ENCODE results near the gene CFL1.

Gene CFL1

DNA sequence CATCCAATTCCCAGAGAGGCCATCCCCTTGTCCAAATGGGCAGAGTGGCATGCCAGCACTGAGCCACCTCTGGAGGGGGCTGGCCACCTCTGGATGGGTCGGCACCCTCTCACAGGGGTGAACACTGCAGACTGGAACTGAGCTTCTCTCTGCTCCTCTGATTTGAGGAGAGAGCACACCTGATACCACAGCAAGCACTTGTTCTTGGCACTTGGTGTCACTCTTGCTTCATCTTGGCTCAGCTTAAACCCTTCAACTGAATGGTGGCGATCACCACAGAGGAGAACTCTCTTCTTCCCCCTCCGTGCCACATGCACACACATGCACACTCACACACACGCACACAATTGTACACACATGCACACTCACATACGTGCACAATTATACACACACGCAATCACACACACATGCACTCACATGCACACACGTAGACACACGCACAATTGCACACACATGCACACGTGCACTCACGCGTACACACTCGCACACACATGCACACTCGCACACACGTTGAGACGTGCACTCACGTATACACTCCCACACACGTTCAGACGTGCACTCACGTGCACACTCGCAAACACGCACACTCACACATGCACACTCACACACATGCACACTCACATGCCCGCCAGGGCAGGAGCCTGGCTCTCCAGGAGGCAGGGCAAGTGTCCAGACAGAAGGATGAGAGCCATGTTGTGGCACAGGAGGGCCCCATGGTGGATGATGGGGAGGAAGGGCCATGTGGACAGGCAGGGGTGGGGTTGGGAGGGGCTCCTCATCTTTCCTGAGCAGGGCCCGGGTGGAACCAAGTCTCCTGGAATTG is 47.7 kb downstream of the CFL1 start:
- no peak overlapping the region for H3K4me3 ChIP-seq (ENCODE audit: low read length)
- WGBS (ENCODE audit: insufficient coverage, insufficient read length) = no CpG with 5 or more reads among the region's 23 CpGs

DNA sequence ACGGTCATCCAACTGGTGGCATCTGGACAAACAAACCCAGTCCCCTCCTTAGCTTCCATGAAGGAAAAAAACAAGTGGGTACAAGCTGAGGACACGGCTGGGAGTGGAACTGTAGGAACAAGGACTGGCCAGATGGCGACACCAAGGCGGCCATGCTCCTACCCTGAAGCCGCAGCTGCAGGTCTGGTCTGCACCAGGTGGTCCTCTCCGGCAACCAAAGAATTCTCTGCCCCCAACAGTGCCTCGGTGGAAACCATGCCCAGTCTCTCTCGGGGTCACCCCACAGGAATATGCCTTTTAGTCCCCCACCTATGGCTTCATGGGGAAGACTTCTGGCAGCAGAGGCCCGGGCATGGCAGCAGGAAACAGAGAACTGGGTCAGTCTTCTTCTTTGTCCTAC is 48.5 kb downstream of the CFL1 start:
- DNase-seq (ENCODE audit: low read depth, low spot score) = no peak
- no CpG with 5 or more reads among the region's 9 CpGs for WGBS (ENCODE audit: insufficient coverage, insufficient read length)
- Histone ChIP-seq H3K9me3 (ENCODE audit: control insufficient read depth, insufficient read depth, low read length) (no peaks in the 10 kb centered on the region), H3K27ac (ENCODE audit: low read length) (no peak overlapping the region), H3K36me3 (ENCODE audit: control insufficient read depth, insufficient read depth, low read length) (no peaks in the 10 kb centered on the region), H3K27me3 (ENCODE audit: control insufficient read depth, insufficient read depth, low read length) (no peaks in the 10 kb centered on the region), H3K4me3 (ENCODE audit: low read length) (no peak overlapping the region), H3K4me1 (ENCODE audit: control insufficient read depth, insufficient read depth, low read length) (no peaks in the 10 kb centered on the region)

More for the DNA sequence above, 47.7 kb downstream of the CFL1 start:
- no peaks in the 10 kb centered on the region for H3K27me3 ChIP-seq (ENCODE audit: control insufficient read depth, insufficient read depth, low read length)
- H3K4me1 ChIP-seq (ENCODE audit: control insufficient read depth, insufficient read depth, low read length) = no peaks in the 10 kb centered on the region
- H3K36me3 ChIP-seq (ENCODE audit: control insufficient read depth, insufficient read depth, low read length) = no peaks in the 10 kb centered on the region
- no peaks in the 10 kb centered on the region for H3K9me3 ChIP-seq (ENCODE audit: control insufficient read depth, insufficient read depth, low read length)
- no peak overlapping the region for H3K27ac ChIP-seq (ENCODE audit: low read length)
- no peak for DNase-seq (ENCODE audit: low read depth, low spot score)

DNA sequence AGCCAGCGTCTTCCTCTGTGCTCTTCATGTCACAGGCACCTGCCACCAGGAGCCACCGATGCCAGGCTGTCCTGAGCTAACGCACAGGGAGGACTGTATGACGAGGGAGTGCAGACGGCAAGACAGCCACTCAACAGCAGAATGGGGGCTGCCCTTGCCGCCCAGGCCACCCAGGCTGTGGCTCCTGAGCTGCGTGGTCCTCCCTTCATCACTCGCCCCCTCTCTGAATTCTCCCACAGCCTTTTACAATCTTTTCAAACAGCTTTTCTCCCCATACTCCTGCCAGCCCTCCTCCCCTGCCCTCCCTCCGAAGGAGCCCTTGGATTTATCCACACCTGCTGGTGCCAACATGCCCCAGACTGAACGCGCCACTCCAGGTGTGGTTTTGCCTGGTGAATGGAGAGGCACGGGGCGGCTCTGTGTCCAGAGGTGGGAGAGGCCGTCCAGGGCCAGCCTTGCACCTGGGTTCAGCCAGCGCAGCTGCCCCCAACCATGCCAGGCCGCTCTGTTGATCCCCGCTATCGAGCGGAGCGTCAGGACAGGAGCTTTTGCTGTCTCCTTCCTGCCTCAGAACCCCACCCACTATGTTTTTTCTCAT is 49.1 kb downstream of the CFL1 start:
- WGBS (ENCODE audit: insufficient coverage, insufficient read length) = no CpG with 5 or more reads among the region's 20 CpGs
- no peaks in the 10 kb centered on the region for H3K27me3 ChIP-seq (ENCODE audit: control insufficient read depth, insufficient read depth, low read length)
- 0 out of 2 replicates have a peak, but pooled peaks cover 1% of the 10 kb centered on the region for H3K4me1 ChIP-seq (ENCODE audit: control insufficient read depth, insufficient read depth, low read length)
- H3K36me3 ChIP-seq (ENCODE audit: control insufficient read depth, insufficient read depth, low read length) = no peaks in the 10 kb centered on the region
- no peaks in the 10 kb centered on the region for H3K9me3 ChIP-seq (ENCODE audit: control insufficient read depth, insufficient read depth, low read length)
- H3K4me3 ChIP-seq (ENCODE audit: low read length) = no peak overlapping the region
- H3K27ac ChIP-seq (ENCODE audit: low read length) = no peak overlapping the region
- no peak for DNase-seq (ENCODE audit: low read depth, low spot score)

DNA sequence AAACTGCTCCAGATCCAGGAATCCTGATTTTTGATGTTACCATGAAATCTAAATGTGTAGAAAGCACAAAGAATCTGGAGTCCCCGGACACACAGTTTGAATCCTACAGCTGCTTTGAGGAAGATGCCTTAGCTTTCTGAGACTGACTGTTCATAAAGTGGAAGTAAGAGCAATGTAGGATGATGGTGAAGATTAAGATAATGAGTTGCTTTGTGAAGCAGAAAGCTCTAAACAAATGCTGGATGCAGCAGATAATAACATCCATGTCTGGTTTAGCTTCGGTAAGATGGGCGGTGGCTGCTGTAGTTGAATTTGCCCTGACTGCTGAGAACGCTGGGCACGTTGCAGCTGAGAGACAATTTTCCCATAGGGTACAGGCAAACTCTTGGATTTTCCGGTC is 51.0 kb downstream of the CFL1 start:
- Histone ChIP-seq H3K4me3 (ENCODE audit: low read length) (no peak overlapping the region), H3K9me3 (ENCODE audit: control insufficient read depth, insufficient read depth, low read length) (no peaks in the 10 kb centered on the region), H3K27ac (ENCODE audit: low read length) (no peak overlapping the region), H3K36me3 (ENCODE audit: control insufficient read depth, insufficient read depth, low read length) (no peaks in the 10 kb centered on the region), H3K4me1 (ENCODE audit: control insufficient read depth, insufficient read depth, low read length) (0 out of 2 replicates have a peak, but pooled peaks cover 3% of the 10 kb centered on the region), H3K27me3 (ENCODE audit: control insufficient read depth, insufficient read depth, low read length) (no peaks in the 10 kb centered on the region)
- no CpG with 5 or more reads among the region's 6 CpGs for WGBS (ENCODE audit: insufficient coverage, insufficient read length)
- DNase-seq (ENCODE audit: low read depth, low spot score) = no peak
